GM19023 (cell line): ENCODE measurements around the gene PHC3.

Source experiments
- ATAC-seq: cut with Tn5 transposase; IDR thresholded peaks from one replicate; pipeline ENCODE4 v1.9.1; 2021; ENCODE audit warnings: mild to moderate bottlenecking, moderate library complexity; ENCODE audit not compliant: unreplicated experiment

PHC3 gene

DNA sequence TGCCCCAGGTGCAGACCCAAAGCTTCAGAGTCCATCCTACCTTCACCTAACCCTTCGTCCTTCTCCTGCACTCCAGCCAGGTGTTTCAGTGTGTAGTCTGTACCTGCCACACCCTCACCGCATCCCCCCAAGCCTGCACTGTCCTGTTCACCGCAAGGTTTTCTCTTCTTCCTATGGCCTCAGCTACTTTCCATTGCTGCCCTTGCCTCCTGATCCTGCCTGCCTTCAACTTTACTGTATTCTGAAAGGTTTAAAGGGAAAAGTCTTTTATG, 134.5 kb downstream of the PHC3 start:
- no peak for ATAC-seq

DNA sequence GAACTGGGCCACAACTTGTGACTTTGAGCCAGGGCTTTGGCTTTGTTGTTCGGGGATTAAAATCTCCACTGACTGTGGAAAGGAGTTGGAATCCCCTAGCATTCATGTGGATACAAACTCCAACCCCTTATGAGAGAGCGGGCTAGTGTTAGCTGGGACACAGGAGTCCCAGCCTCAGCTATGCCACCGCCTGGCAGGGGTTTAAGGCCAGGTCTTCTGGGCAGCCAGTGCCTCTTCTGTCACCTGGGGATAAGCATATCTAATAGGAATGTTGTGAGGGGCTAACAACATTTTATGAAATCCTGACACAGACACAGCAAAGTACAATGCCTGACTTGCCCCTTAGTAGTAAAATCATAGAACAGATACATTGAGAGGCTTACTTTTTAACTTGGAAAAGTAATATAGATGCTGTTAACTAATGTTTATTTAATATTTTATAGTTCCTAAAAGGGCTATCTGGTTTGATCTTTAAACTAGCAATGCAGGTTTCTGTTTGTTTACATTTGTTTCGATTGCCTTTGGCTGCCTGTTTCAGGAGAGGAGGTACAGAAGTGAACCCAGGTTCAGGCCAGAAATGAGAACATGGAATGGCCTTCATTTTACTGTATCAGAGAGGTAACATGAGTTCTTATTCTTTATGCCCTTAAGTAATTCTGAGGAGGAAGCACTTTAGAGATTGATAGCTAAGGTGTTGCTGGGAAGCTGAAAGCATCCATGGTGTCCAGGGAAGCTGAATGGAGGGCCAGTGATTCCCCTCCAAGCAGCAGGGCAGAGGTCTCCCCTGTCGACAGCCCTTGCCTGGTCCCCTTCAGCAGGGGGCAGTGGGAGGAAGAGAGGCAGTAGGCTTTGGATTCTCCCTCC, 135.0 kb downstream of the PHC3 start:
- no peak for ATAC-seq

DNA sequence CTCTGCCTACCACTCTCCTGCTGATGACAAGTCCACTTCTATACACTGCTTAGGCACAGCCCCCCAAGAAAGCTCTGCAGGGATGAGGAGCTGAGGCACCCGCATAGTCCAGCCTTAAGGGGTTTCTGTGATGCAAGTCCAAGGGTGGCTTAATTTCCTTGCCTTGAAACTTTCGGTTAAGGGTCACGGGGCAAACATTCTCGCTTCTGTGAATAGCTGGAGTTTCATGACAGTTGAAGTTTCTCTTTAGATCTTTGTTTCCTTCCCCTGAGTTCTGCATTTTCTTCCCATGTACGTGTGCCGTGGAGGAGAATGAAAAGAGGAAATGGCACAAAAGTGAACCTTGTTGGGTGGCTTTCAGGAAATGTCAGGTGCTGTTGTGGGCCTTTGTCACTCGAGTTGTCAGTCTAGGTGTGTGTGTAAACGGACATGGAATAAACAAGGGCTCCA, 136.7 kb downstream of the PHC3 start:
- peak; percentile 78 for ATAC-seq

DNA sequence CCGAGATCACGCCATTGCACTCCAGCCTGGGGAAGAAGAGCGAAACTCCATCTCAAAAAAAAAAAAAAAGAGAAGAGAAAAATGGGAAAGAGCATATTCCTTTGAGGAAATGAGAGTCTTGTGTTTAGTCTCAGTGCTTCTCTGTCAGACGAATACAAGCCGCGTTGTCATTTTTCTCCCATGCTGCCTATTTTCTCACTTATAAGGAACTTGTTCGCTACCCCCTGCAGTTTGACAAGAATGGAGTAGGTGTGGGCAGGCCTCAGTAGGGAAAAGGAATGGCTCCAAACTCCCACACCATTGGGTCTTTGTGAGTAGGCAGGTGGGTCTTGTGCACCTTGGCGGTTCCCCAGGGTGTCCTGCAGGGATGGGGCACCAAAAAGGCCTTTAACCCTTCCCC, 137.3 kb downstream of the PHC3 start:
- ATAC-seq = no peak

DNA sequence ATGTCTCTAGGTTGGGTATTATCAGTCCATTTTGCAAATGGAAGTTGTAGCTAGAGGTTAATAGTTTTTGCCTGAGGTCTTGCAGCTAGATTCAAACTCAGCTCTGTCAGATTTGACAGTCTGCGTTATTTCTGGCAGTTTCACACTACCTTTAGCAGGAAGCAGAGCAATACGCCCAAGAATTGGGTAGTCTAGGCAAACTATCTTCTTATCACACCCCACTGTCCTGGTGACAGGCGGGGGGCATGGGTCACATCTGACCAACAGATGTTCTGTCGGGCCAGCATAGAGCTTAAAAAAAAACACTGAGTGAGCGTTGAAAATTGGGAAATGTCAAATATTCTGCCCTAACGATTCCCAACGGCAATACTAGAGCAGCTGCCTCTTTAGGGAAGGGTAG, 138.0 kb downstream of the PHC3 start:
- ATAC-seq = no peak

DNA sequence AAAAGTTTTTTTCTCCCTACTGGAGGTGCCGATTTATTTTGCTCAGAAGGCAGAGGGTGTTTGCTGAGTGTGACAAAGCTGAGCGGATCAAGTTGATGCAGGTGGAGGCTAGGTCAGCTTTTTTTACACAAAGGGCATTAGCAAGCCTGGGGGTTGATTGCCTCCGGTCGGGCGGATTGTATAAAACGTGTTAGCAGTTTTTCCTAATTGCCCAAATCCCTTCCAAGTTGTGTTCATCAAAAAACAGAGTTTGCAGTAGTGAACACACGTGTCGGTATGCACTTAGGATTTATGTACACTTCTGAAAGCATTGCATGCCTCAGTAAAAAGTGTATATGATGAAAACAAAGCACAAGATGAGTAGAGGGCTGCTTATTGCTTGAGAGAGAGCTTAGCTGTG, 141.1 kb downstream of the PHC3 start:
- no peak for ATAC-seq

DNA sequence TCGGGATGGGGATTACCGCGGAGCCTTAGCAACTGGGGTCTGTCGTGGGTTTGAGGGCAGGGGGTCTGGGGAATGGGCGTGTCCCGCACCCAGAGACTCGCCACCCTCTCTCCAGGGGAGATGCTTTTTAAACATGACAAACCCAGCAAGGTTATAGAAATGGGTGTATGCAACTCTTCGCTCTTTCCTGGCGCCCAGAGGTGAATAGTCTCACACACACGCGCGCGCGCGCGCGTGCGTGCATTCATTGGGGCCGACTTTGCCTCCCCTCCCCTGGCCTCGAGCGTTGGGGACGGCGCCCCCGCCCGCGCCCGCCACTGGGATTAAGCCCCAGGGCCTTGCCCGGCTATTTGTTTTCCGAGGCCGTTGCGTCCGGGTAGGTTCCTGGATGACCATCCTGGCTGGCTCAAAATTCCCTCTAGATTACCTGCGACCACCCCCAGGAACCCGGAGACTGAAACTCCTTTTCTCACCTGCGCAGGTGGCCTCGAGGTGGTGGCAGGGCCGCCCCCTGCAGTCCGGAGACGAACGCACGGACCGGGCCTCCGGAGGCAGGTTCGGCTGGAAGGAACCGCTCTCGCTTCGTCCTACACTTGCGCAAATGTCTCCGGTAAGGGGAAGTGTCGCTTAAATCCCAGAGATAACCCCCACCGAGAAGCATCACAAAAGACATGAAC, 143.0 kb downstream of the PHC3 start:
- peak; percentile 28 for ATAC-seq
